Measurements from ENCODE around the gene PCDH9.

DNA sequence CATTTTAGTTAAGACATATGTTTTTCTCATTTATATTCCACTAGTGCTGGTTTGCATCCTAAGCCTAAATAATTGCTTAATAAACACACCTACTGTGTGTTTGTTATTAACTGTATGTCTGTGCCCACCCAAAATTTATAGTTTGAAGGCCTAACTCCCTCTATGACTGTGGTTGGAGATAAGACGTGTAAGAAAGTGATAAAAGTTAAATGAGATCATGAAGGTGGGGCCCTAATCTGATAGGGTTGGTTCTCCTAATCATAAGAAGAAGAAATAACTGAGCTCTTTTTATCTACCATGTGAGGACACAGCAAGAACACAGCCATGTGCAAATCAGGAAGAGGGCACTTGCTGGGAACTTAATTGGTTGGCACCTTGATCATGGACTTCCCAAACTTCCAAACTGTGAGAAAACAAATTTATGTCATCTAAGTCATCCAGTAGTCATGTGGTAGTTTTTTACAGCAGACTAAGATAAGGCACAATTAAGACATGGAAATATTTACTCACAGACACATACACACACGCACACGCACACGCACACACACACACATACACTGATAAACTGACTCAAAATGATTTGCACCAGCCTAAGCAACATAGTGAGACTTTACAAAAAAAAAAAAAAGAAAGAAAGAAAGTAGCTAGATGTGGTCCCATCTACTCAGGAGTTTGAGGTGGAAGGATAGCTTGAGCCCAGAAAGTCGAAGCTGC, 662.1 kb downstream of the PCDH9 start:
- TF ChIP-seq, protein P1, sequence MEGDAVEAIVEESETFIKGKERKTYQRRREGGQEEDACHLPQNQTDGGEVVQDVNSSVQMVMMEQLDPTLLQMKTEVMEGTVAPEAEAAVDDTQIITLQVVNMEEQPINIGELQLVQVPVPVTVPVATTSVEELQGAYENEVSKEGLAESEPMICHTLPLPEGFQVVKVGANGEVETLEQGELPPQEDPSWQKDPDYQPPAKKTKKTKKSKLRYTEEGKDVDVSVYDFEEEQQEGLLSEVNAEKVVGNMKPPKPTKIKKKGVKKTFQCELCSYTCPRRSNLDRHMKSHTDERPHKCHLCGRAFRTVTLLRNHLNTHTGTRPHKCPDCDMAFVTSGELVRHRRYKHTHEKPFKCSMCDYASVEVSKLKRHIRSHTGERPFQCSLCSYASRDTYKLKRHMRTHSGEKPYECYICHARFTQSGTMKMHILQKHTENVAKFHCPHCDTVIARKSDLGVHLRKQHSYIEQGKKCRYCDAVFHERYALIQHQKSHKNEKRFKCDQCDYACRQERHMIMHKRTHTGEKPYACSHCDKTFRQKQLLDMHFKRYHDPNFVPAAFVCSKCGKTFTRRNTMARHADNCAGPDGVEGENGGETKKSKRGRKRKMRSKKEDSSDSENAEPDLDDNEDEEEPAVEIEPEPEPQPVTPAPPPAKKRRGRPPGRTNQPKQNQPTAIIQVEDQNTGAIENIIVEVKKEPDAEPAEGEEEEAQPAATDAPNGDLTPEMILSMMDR (conservative IDR thresholded peaks at IDR 0.05; ENCODE audit: low read length), result no peak
- no peak for TF ChIP-seq EZH2phosphoT487 (IDR thresholded peaks at IDR 0.05; ENCODE audit: borderline replicate concordance)

Measured in Loucy (cell line).